GM18502 (cell line): Measurements from ENCODE around the gene ERBB4.

Source experiments
- ATAC-seq: cut with Tn5 transposase; IDR thresholded peaks from one replicate; pipeline ENCODE4 v1.9.1; 2021; ENCODE audit warnings: mild to moderate bottlenecking; ENCODE audit not compliant: unreplicated experiment, poor library complexity

Gene ERBB4

DNA sequence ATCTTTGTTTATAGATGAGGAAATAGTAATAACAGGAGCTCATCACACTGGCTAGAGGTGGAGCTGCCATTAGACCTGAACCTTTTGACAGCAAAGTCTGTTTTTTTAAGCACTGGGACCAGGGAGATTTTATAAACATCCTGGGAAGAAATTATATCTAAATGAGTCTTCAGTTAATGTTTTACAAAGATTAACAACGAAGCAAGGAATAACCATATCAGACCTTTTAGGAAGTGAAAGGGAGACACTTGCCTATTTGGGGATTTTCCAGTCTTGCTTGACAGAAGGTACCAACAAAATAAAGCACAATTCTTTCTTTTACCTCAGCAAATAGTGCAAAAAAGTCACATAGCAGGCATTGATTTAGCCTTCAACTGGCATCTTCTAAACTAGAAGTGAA lies 1205.2 kb downstream of the ERBB4 start:
- ATAC-seq, result no peak

DNA sequence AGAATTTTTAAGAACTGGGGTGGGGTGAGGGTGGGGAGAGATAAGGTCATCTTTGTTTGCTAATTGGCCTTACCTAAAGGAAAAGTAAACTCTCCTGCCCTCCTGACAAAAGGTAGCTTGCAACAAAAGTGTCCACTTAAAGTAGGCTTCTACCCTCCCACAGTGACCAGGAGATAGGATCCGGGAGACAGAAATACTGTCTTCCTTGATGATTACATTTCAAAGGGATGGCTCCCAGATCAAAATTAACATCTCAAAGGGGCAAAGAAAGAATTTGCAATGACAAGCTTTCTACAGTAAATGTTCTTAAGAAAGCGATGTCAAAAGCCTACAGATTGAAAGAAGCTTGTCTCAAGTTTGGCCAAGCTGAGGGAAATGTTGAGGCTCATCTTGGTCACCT lies 1206.9 kb downstream of the ERBB4 start:
- ATAC-seq, result no peak

DNA sequence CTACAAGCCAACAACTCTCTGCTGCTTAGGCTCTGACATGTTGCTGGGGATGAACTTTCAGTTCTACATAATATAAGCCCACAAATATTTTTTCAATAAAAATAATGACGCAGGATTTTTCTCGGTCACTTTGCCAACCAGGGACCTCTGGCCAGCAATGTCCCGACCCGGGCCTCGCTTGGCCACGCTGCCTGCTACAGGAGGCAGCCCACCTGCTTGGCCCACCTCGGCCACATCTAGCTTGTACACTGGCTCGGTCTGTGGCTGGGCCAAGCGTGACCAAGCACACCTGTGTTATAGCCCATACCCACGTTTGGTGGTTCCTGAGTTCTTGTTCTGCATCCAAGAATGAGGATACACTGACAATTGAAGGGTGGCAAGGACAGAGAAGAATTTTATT lies 1208.7 kb downstream of the ERBB4 start:
- no peak for ATAC-seq

DNA sequence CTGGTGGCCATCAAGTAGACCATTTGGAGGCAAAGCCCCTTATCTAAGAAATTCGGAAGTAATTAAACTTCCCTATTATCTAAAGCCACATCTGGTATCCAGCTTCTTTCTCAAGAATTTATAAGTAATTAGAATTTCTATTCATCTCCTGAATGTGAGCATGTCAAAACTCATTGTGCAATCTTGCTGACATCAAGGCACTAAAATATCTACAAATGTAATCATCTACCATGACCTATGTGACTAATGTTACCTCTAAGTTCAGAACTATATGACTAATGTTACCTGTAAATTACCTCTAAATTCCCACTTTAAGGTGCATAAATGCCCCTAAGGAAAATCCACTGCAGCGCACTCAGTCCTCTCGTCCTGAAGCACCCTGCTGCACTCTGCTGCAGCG lies 1209.2 kb downstream of the ERBB4 start:
- ATAC-seq, result no peak

DNA sequence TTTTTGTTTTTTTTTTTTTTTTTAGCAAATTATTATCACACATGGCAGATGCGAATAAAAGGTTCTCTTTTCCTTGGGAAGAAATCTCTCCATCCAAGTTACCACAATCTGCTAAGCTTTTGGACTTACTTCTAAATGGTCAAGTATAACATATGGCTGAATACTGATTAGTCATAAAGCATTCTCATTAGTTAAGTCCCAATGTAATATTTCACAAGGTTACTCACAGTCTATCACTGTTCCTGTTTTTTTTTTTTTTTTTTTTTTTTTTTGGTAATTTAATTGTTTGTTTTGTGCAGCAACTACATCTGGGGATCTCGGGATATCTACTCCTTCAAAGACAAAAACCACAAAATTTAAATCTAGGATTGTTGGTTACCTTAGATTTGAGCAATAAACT lies 1210.5 kb downstream of the ERBB4 start:
- ATAC-seq, result no peak
